Stimulated activated CD4-positive, alpha-beta T cell treated with anti-CD3 and anti-CD28 coated beads, Interleukin-4, amount 100 ng/mL, for 4 hours (primary cell): Measurements from ENCODE around the gene F7.

ENCODE experiments used
- DNase-seq, 2 experiments: peaks; one replicate each; pipeline ENCODE4 v3.0.0-alpha.2; 2020

Gene F7

GRCh38 chr13:113141601-113141970 is 36.0 kb downstream of the F7 start:
- no peak for DNase-seq

- no peak for DNase-seq
These were observed 37.3 kb downstream of the F7 start for GRCh38 chr13:113142876-113143275.

- no peak for DNase-seq
These were observed 38.1 kb downstream of the F7 start for GRCh38 chr13:113143466-113144254.

- DNase-seq, result no peak
These were observed 38.7 kb downstream of the F7 start for GRCh38 chr13:113144255-113144629.

GRCh38 chr13:113145496-113145895 is 39.9 kb downstream of the F7 start:
- peak in 1 of 2 experiments; percentile 37 for DNase-seq

GRCh38 chr13:113145911-113146598 is 40.5 kb downstream of the F7 start:
- DNase-seq, result no peak

GRCh38 chr13:113146750-113147149 is 41.2 kb downstream of the F7 start:
- DNase-seq, result no peak

GRCh38 chr13:113147206-113147605 is 41.6 kb downstream of the F7 start:
- no peak for DNase-seq

GRCh38 chr13:113148407-113148806 is 42.8 kb downstream of the F7 start:
- no peak for DNase-seq

- DNase-seq, result no peak
These were observed 43.4 kb downstream of the F7 start for GRCh38 chr13:113148940-113149503.

GRCh38 chr13:113149711-113150549 is 44.3 kb downstream of the F7 start:
- DNase-seq, result no peak

GRCh38 chr13:113150550-113151365 is 45.2 kb downstream of the F7 start:
- DNase-seq, result no peak

GRCh38 chr13:113151745-113152690 is 46.4 kb downstream of the F7 start:
- DNase-seq, result peak in 1 of 2 experiments; percentile 43

GRCh38 chr13:113152691-113152983 is 47.0 kb downstream of the F7 start:
- DNase-seq, result no peak

GRCh38 chr13:113152984-113153809 is 47.6 kb downstream of the F7 start:
- no peak for DNase-seq

- peak; percentile 67 to 70 for DNase-seq
These were observed 48.5 kb downstream of the F7 start for GRCh38 chr13:113153810-113154748.

GRCh38 chr13:113155201-113155600 is 49.6 kb downstream of the F7 start:
- no peak for DNase-seq

GRCh38 chr13:113155982-113156655 is 50.5 kb downstream of the F7 start:
- DNase-seq, result no peak
